NOMO-1 treated with DMSO at 0.1 percent for 48 hours (cell line): ENCODE data around the gene C1S.
"Not testable (repeated sequence)": the region's sequence is repeated elsewhere in the genome, so short reads cannot be mapped to it uniquely, and the experiment has no call there.

Experiments
- DNase-seq: peaks from one replicate; lab custom pipeline; 2025; ENCODE audit not compliant: unreplicated experiment; lab: John Stamatoyannopoulos, UW

C1S gene

DNA sequence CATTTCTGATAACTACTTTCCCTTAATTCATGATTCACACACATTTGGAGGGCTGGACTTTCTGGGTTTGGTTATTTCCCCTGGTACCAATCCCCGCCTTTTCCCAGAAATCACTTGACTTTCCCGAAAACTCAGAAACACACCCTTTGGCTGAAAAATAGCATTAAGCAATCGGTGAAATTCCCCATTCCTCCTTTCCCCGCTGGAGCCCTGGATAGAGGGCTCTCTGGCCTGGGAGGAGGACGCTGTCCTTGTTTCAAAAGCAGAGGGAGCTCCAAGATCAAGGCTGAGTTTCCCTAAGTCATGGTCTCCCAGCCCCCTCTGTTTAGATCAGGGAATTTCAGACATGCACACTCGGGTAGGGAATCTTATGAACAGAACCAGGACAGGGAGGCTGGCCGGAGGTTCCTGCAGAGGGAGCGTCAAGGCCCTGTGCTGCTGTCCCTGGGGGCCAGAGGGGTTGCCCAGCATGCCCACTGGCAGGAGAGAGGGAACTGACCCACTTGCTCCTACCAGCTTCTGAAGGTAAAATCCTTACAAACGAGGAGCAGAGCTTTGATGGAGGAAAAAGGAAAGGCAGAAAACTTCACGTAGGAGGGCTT lies at the start of gene C1S:
C1S (plus strand) TSS at position 366 of the 602 bp plus-strand sequence. CDS start 1,195 bp downstream, outside the sequence.
- no peak for DNase-seq

DNA sequence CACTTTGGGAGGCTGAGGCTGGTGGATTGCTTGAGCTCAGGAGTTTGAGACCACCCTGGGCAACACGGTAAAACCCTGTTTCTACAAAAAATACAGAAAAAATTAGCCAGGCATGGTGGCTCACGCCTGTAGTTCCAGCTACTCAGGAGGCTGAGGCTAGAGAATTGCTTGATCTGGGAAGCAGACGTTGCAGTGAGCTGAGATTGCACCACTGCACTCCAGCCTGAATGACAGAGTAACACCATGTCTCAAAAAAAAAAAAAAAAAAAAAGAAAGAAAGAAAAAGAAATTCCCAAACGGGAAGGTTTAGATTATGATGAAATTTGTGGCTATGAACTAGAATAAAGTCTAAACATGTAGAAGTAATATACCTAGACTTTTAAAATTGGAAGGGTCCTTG lies 49.1 kb upstream of the C1S start:
- not testable (repeated sequence) for DNase-seq

GRCh38 chr12:7012024-7012607 lies 48.4 kb upstream of the C1S start:
- DNase-seq, result no peak

DNA sequence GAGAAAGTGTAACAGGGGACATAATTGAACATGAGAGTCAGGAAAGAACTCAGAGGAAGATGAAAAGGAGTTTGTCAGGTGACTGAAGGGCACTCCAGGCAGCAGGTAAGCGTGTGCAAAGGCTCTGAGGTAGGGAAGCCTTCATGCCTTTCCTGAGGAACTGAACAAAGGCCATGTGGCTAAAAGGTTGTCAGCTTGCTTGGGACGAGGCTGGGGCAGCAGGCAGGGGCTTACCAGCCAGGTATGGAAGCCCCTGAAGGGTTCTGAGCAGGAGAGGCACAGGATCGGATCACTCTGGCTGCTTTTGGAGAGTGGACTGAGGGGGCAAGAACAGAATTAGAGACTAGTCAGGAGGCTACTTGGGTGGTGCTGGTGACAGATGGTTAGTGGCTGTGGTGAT lies 47.4 kb upstream of the C1S start:
- no peak for DNase-seq

- no peak for DNase-seq
These were observed 44.8 kb upstream of the C1S start for GRCh38 chr12:7015555-7016370.

DNA sequence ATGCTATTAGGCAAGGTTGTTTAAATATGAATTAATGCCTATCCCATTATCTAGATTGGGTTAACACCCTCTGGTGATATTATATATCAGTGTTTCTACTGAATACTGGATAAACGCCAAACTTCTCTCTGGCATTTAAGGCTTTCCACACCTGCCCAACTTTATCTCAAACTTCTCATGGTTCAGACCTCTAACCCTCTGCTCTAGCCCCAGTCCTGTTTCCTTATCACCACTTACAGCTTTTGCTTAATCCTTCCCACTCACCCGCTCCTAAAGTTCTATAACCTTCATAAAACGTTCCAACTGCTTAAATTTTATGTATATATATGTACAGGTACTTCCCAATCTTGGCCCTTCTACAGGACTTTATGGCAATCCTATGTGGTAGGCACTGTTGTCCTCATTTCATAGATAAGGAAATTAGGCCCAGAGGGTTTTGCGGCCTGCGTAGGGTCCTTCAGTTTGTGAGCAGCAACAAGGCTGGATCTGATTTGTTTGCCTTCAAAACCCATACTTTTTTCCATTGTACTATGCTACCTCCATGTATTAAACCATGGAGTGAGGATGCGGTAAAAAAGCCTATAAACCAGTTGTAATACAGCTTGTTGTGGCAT lies 43.5 kb upstream of the C1S start:
- DNase-seq, result no peak

- peak; percentile 34 for DNase-seq
These were observed 42.6 kb upstream of the C1S start for GRCh38 chr12:7017870-7018349.

DNA sequence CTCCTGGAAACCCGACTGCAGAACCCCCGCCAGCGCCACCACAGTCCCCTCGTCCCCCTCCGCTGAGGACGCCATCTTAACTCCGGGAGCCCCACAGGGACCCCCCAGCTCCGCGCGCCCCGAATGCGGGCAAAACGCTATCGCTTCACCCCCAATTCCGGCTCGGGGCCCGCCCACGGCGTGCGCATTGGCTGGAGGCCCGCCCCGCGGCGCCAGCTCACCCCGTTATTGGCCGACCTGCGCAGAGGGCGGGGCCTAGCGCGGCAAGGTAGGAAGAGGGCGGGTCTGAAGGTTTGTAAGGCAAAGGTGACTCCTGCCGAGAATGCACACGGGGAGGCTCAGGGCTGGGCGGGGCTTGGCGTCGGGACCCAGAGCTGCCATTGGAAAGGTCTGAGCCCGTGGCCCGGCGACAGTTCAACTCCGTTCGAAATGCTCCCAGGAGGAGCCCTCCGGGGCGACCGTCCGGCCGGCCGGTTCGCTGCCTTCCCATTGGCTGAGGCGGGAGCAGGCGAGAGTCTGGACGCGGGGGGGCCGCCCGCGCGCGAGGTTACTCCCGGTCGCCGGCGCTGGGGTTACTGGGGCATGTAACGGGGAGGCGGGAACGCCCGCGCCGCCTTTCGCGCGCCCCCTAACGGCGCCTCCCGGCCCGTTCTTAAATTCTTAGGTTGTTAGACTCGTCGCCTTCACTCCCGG lies 42.0 kb upstream of the C1S start, which contains the start of gene LPCAT3:
LPCAT3 (minus strand) TSS at position 127 of the 693 bp plus-strand sequence; CDS start at position 75, 52 bp downstream.
- DNase-seq, result peak; percentile 97

DNA sequence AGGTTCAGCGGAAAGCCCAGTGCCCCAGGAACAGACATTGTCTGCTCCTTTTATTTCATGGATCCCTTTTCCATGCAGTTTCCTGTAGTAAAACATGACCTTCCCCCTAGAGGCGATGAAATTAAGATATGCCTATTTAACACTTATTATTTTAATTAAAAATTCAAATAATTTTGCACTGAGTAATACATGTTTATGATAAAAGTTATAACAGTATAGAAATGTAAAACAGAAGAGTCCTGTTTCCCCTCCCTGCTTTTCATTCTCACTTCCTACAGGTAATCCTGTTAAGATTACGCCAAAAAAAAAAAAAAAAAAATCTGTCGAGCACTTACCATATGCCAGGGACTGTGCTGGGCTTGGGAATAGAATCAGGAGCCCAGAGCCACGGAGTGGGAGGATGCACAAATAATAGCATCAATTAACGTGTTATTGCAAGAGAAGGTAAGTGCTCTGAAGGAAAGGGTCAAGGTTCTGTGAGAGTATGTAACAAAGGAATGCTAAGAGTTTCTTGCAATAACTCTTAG lies 41.4 kb upstream of the C1S start:
- DNase-seq, result no peak

DNA sequence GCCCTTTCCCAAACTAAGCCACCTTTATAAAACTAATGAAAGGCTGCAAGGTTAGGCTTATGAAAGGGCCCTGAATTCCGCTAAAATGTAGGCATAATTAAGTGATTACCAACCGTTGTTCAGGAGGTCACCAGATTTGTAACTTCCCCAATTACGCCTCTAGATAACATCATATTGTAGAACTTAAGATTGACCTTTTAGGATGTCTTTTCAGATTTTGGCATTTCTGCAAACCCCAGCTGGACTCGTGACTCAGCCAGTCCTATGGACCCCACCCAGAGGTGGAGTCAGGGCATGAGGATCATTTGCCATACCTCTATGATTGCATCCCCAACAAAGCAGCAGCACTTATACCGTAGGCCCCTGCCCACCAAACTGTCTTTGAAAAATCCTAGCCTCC lies 38.6 kb upstream of the C1S start:
- peak; percentile 82 for DNase-seq

DNA sequence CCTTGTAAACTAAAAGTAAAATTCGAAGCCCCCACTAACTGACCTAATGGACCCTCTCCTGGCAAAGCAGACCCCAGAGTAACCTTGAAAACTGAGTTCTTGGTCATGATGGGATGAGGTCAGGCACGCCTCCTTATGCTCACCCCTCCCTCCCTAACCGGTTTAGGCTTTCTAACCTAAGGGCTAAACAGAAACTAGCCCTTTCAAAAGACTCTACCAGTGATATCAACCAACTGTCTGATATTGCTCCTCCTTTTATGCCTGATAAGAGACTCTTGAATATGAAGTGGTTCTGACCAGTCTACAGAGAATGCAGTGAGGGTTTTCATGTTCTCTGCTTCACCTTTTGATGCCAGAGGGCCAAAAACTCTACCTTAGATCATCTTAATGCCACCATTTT lies 37.4 kb upstream of the C1S start:
- DNase-seq, result no peak

- DNase-seq, result no peak
These were observed 33.7 kb upstream of the C1S start for GRCh38 chr12:7026854-7027253.

DNA sequence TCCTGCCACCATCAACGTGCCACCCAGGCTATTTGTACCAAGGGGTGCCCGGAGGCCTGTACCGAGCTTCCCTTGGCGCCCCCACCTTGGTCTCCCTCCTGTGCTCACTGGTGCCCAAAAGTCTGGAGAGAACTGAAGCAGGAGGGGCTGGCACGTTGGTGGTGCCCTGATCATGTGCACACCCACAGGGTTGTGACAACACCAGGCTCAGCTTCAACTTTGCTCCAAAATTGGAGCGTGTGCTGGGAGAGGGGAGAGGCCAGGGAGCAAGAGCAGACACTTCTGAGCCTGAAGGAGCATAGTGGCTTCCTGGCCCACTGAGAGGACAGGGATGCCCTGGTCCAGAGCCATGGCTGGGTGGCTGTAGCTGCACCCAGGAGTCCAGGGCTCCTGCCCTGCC lies 29.2 kb upstream of the C1S start:
- no peak for DNase-seq

- DNase-seq, result no peak
These were observed 27.5 kb upstream of the C1S start for GRCh38 chr12:7032990-7033389.

- no peak for DNase-seq
These were observed 26.1 kb upstream of the C1S start for GRCh38 chr12:7034464-7034863.

DNA sequence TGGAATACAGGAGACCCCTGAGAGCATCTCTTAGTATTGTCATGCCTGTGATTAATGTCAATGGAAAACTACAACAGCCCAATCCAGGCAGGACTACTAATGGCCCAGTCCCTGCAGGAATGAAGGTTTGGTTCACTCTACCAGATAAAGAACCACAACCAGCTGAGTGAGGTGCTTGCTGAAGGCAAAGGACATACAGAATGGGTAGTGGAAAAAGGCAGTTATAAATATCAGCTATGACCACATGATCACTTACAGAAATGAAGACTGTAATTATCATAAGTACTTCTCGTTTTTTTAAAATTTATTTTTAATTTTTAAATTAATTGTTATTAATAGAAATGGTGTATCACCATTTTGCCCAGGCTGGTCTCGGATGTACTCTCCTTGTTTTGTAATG lies 25.1 kb upstream of the C1S start:
- DNase-seq, result peak; percentile 35

- not testable (repeated sequence) for DNase-seq
These were observed 23.1 kb upstream of the C1S start for GRCh38 chr12:7037411-7037810.

DNA sequence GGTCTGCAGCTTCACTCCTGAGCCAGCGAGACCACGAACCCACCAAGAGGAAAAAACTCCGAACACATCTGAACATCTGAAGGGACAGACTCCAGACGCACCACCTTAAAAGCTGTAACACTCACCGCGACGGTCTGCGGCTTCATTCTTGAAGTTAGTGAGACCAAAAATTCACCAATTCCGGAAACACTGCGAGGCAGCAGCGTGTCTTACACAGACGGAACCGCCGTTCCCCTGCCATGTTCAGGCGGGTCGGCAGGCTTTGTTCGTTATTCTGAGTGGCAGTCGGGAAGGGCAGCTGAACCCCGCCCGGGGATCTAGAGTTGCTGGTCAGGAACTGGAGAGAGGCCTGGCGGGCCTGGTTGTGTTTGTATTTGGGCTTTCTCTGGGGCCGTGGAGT lies 21.9 kb upstream of the C1S start:
- no peak for DNase-seq

GRCh38 chr12:7039403-7039802 lies 21.1 kb upstream of the C1S start:
- DNase-seq, result no peak

- peak; percentile 47 for DNase-seq
These were observed 17.7 kb upstream of the C1S start for GRCh38 chr12:7042842-7043241.

DNA sequence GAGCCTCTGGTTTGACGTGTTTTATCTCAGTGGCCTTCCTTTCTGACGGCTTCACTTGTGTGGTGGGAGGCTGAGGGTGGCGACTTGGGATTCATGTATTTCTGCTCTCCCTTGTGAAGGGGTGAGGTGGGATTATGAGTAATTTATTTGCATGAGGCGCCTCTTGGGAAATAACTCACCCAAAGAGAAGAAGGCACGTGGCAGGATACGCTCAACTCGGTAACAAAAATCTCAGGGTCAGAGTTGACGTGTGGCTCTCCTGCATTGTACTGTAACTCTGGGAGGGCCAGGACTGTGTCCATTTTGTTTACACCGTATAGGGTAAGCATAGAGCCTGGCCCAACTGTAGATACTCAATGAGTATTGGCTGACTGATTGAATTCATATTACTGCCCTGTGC lies 14.6 kb upstream of the C1S start:
- no peak for DNase-seq
